SU-DHL-6 (cell line): ENCODE results near the gene BCKDK.

Experiments used
- H2AFZ ChIP-seq: fragments of 200-600 bp; sonication (generic); 2 replicates; pipeline ENCODE4 v1.6.1; 2014; ENCODE audit warnings: low read depth, mild to moderate bottlenecking, moderate library complexity, mixed read lengths, antibody characterized with exemption, low read length; ENCODE audit not compliant: severe bottlenecking
- H3F3A ChIP-seq: fragments of 200-600 bp; shearing (Covaris generic); 2 replicates; pipeline ENCODE4 v1.6.0; 2016; ENCODE audit warnings: antibody characterized with exemption, mild to moderate bottlenecking; ENCODE audit not compliant: insufficient read depth
- H3K27ac ChIP-seq: fragments of 200-600 bp; sonication (generic); 2 replicates; pipeline ENCODE4 v1.5.1; 2016; ENCODE audit warnings: low read depth, mild to moderate bottlenecking, low read length, moderate library complexity, mixed read lengths
- H3K27me3 ChIP-seq: fragments of 200-600 bp; sonication (generic), shearing (Covaris generic); 2 replicates; pipeline ENCODE4 v1.6.0; 2014; ENCODE audit warnings: mild to moderate bottlenecking, low read length
- H3K36me3 ChIP-seq: fragments of 200-600 bp; sonication (generic); 2 replicates; pipeline ENCODE4 v1.6.1; 2014; ENCODE audit warnings: mild to moderate bottlenecking, low read length, mixed read lengths
- H3K4me2 ChIP-seq: fragments of 300-600, 200-600 bp; shearing (Covaris generic), sonication (generic); 2 replicates; pipeline ENCODE4 v1.6.0; 2014; ENCODE audit warnings: low read length, low read depth, mild to moderate bottlenecking; ENCODE audit not compliant: poor library complexity, severe bottlenecking
- H3K4me3 ChIP-seq: fragments of 200-600 bp; sonication (generic); 2 replicates; pipeline ENCODE4 v1.5.1; 2014; ENCODE audit warnings: antibody characterized with exemption, low read length, mild to moderate bottlenecking, mixed read lengths; ENCODE audit not compliant: insufficient read depth, poor library complexity, severe bottlenecking
- H3K79me2 ChIP-seq: fragments of 200-600 bp; sonication (generic); 2 replicates; pipeline ENCODE4 v1.6.1; 2014; ENCODE audit warnings: mild to moderate bottlenecking, low read length, moderate library complexity; ENCODE audit not compliant: insufficient read depth
- H3K9ac ChIP-seq: fragments of 200-600 bp; sonication (generic); 2 replicates; pipeline ENCODE4 v1.7.0; 2014; ENCODE audit warnings: mild to moderate bottlenecking, low read length
- H3K9me2 ChIP-seq: fragments of 200-600 bp; sonication (generic); replicated peaks from 2 replicates; pipeline ENCODE4 v1.6.1; 2014; ENCODE audit warnings: low read length; ENCODE audit not compliant: insufficient read depth
- H3K9me3 ChIP-seq: fragments of 200-600 bp; sonication (generic); 2 replicates; pipeline ENCODE4 v1.6.1; 2014; ENCODE audit warnings: low read length, mixed read lengths; ENCODE audit not compliant: insufficient read depth
- H4K20me1 ChIP-seq: fragments of 200-600 bp; sonication (generic); 2 replicates; pipeline ENCODE4 v1.6.1; 2014; ENCODE audit warnings: low read depth, mild to moderate bottlenecking, antibody characterized with exemption, low read length, moderate library complexity, mixed read lengths
- CTCF ChIP-seq: fragments of 200-600 bp; sonication (generic); IDR thresholded peaks from one replicate; pipeline ENCODE4 v1.5.1; 2017; ENCODE audit warnings: antibody characterized with exemption, mild to moderate bottlenecking, low read length, moderate library complexity; ENCODE audit not compliant: insufficient read depth, poor library complexity, severe bottlenecking
- EZH2phosphoT487 ChIP-seq: fragments of 200-600 bp; sonication (generic), shearing (Covaris generic); conservative IDR thresholded peaks from 2 replicates; pipeline ENCODE4 v1.6.1; 2018; ENCODE audit warnings: mild to moderate bottlenecking, antibody characterized with exemption, low read length, moderate library complexity, mixed read lengths

BCKDK gene

GRCh38 chr16:31084584-31085302 is 23.4 kb upstream of the BCKDK start:
- Histone ChIP-seq H3K36me3 (no peaks in the 10 kb centered on the region), H2AFZ (no peak overlapping the region), H3K27me3 (no peaks in the 10 kb centered on the region), H3K4me3 (no peak overlapping the region), H3K9ac (no peak overlapping the region), H3K27ac (no peak overlapping the region), H3K9me2 (no peaks in the 10 kb centered on the region), H3K4me2 (no peak overlapping the region), H3K9me3 (no peaks in the 10 kb centered on the region), H3K79me2 (no peaks in the 10 kb centered on the region; the same call in 1 of the 2 replicates), H4K20me1 (no peaks in the 10 kb centered on the region), H3F3A (no peaks in the 10 kb centered on the region)
- TF ChIP-seq CTCF (no peak), EZH2phosphoT487 (no peak)

- H3K27me3 ChIP-seq = no peaks in the 10 kb centered on the region
- H3K79me2 ChIP-seq = no peaks in the 10 kb centered on the region
- H3F3A ChIP-seq = no peaks in the 10 kb centered on the region
- H3K9me2 ChIP-seq = no peaks in the 10 kb centered on the region
- no peak overlapping the region for H3K4me3 ChIP-seq
- no peak for TF ChIP-seq EZH2phosphoT487
- TF ChIP-seq CTCF = no peak
- H3K36me3 ChIP-seq = no peaks in the 10 kb centered on the region
- H2AFZ ChIP-seq = no peak overlapping the region
- no peak overlapping the region for H3K9ac ChIP-seq
- no peak overlapping the region for H3K4me2 ChIP-seq
- no peaks in the 10 kb centered on the region for H3K9me3 ChIP-seq
- H4K20me1 ChIP-seq = no peaks in the 10 kb centered on the region
- no peak overlapping the region for H3K27ac ChIP-seq
Measured at GRCh38 chr16:31085411-31085810, 22.8 kb upstream of the BCKDK start.

- Histone ChIP-seq H3K4me3 (no peak overlapping the region), H3K9ac (no peak overlapping the region), H3K27ac (no peak overlapping the region), H3K36me3 (no peaks in the 10 kb centered on the region), H3K79me2 (no peaks in the 10 kb centered on the region; the same call in 1 of the 2 replicates), H3F3A (no peaks in the 10 kb centered on the region), H4K20me1 (no peaks in the 10 kb centered on the region), H3K4me2 (no peak overlapping the region), H3K9me2 (no peaks in the 10 kb centered on the region), H3K27me3 (no peaks in the 10 kb centered on the region), H2AFZ (no peak overlapping the region), H3K9me3 (no peaks in the 10 kb centered on the region)
- TF ChIP-seq EZH2phosphoT487 = no peak
- TF ChIP-seq CTCF = no peak
Measured at GRCh38 chr16:31085873-31086628, 22.1 kb upstream of the BCKDK start.
